A549 (cell line): Measurements from ENCODE around the gene RCAN2. TPM values are rescaled to one million over a fixed set of nuclear protein-coding genes. Genes with fewer than 3 reads are reported as not detected.

Experiments
- ATAC-seq, 2 experiments: fragments of 200-7000 bp in 1 of 2; fragments of >200 bp in 1 of 2; cut with Nextera tagmentation in 1 of 2; cut with Tn5 transposase in 1 of 2; 3 replicates each; pipeline versions ENCODE4 v1.8.0 to v1.9.1; 2018 to 2020; ENCODE audit warnings: mild to moderate bottlenecking in 1 of 2, moderate library complexity in 1 of 2
- CTCF ChIA-PET: fragments of 300-600 bp; sonication (Branson Sonifier 250); formaldehyde crosslinking; extraction: SDS; loops from one replicate; lab custom pipeline; 2021; ENCODE audit warnings: antibody characterized with exemption, inconsistent platforms; lab: Yijun Ruan, JAX
- POLR2A ChIA-PET: fragments of 350-600 bp; formaldehyde crosslinking; extraction: SDS; loops from one replicate; lab custom pipeline; 2021; ENCODE audit warnings: antibody characterized with exemption, inconsistent platforms; lab: Yijun Ruan, JAX
- DNase-seq, 2 experiments: peaks; one replicate each; pipeline versions ENCODE4 v3.0.0 to v3.0.0-alpha.2; 2011 to 2016; ENCODE audit warnings: low read depth in 1 of 2, low spot score in 1 of 2
- FAIRE-seq: peaks from 2 replicates; lab custom pipeline; 2011; peaks lifted over from hg19 to GRCh38; lab: Jason Lieb, UNC
- H3K27ac ChIP-seq, 2 experiments: fragments of >200 bp; sonication (Bioruptor Twin); formaldehyde crosslinking; 3 replicates each; pipeline ENCODE4 v1.5.1; 2016 to 2017
- H3K4me1 ChIP-seq: fragments of >200 bp; sonication (Bioruptor Twin); formaldehyde crosslinking; 3 replicates; pipeline ENCODE4 v1.6.1; 2016
- H3K4me2 ChIP-seq: fragments of >200 bp; sonication (Bioruptor Twin); formaldehyde crosslinking; 3 replicates; pipeline ENCODE4 v1.6.1; 2016
- H3K4me3 ChIP-seq: fragments of >200 bp; sonication (Bioruptor Twin); formaldehyde crosslinking; 3 replicates; pipeline ENCODE4 v1.5.1; 2016
- H3K9me3 ChIP-seq: fragments of >200 bp; sonication (Bioruptor Twin); formaldehyde crosslinking; 3 replicates; pipeline ENCODE4 v1.6.1; 2016
- ATOH8 ChIP-seq: fragments of 250-450 bp; sonication (Bioruptor Pico); IDR thresholded peaks from 2 replicates; pipeline ENCODE4 v1.5.0; 2020; ENCODE audit warnings: low read depth, mild to moderate bottlenecking, moderate library complexity
- CBX2 ChIP-seq: fragments of 200-600 bp; sonication (generic); IDR thresholded peaks from 2 replicates; pipeline ENCODE4 v1.6.1; 2016; ENCODE audit warnings: low read depth, mild to moderate bottlenecking, borderline replicate concordance
- CBX8 ChIP-seq: fragments of 200-600 bp; sonication (generic); IDR thresholded peaks from 2 replicates; pipeline ENCODE4 v1.6.1; 2016
- CEBPB ChIP-seq, 2 experiments: fragments of >200 bp in 1 of 2; sonication (Bioruptor Twin) in 1 of 2; formaldehyde crosslinking in 1 of 2; IDR thresholded peaks; 2 replicates each; pipeline ENCODE4 v1.6.1; 2012 to 2016
- CTCF ChIP-seq: fragments of >200 bp; sonication (Bioruptor Twin); formaldehyde crosslinking; IDR thresholded peaks from 3 replicates; pipeline ENCODE4 v1.5.1; 2016
- E2F6 ChIP-seq: IDR thresholded peaks from 2 replicates; pipeline ENCODE4 v1.6.1; 2012; ENCODE audit warnings: low read depth, borderline replicate concordance
- ELK1 ChIP-seq: fragments of 150-350 bp; IDR thresholded peaks from 2 replicates; pipeline ENCODE4 v1.6.1; 2014; ENCODE audit warnings: low read depth, mild to moderate bottlenecking, low read length
- FOSL2 ChIP-seq, 2 experiments: fragments of 450-650 bp in 1 of 2; fragments of >200 bp in 1 of 2; sonication (Bioruptor Twin) in 1 of 2; formaldehyde crosslinking; IDR thresholded peaks; 2 replicates each; pipeline versions ENCODE4 v1.5.0 to v1.6.1; 2016 to 2020; ENCODE audit warnings: mild to moderate bottlenecking in 1 of 2, moderate library complexity in 1 of 2
- HES2 ChIP-seq: fragments of >200 bp; sonication (Bioruptor Twin); formaldehyde crosslinking; IDR thresholded peaks from 2 replicates; pipeline ENCODE4 v1.6.1; 2016
- HOXB13 ChIP-seq: fragments of 250-450 bp; sonication (Bioruptor Pico); IDR thresholded peaks from 2 replicates; pipeline ENCODE4 v1.5.0; 2020; ENCODE audit warnings: low read depth, mild to moderate bottlenecking, moderate library complexity
- JUN ChIP-seq, 2 experiments: fragments of >200 bp; sonication (Bioruptor Twin); formaldehyde crosslinking; IDR thresholded peaks; 2 replicates in 1 of 2; 3 replicates in 1 of 2; pipeline ENCODE4 v1.6.1; 2016 to 2017
- MAZ ChIP-seq: fragments of 150-350 bp; IDR thresholded peaks from 2 replicates; pipeline ENCODE4 v1.6.1; 2014; ENCODE audit warnings: antibody characterized with exemption, low read depth, low read length, borderline replicate concordance
- NPAS2 ChIP-seq: fragments of 250-450 bp; sonication (Bioruptor Pico); IDR thresholded peaks from 2 replicates; pipeline ENCODE4 v1.8.0; 2022; ENCODE audit warnings: mild to moderate bottlenecking, moderate library complexity, borderline replicate concordance
- PHF8 ChIP-seq: fragments of 200-600 bp; sonication (generic); IDR thresholded peaks from 2 replicates; pipeline ENCODE4 v1.6.1; 2016; ENCODE audit warnings: low read depth, mild to moderate bottlenecking, antibody characterized with exemption, moderate library complexity, borderline replicate concordance
- POLR2AphosphoS2 ChIP-seq: conservative IDR thresholded peaks from 2 replicates; pipeline ENCODE4 v1.6.1; 2012; ENCODE audit warnings: low read length, improper control_type of control experiment, inconsistent platforms
- RARB ChIP-seq: fragments of 250-450 bp; sonication (Bioruptor Pico); IDR thresholded peaks from 2 replicates; pipeline ENCODE4 v1.8.0; 2021; ENCODE audit warnings: mild to moderate bottlenecking, moderate library complexity
- RCOR1 ChIP-seq: fragments of 150-350 bp; IDR thresholded peaks from 2 replicates; pipeline ENCODE4 v1.6.1; 2014; ENCODE audit warnings: antibody characterized with exemption, low read length, low read depth
- SREBF2 ChIP-seq: fragments of 450-650 bp; IDR thresholded peaks from 2 replicates; pipeline ENCODE4 v1.6.1; 2014; ENCODE audit warnings: mild to moderate bottlenecking, moderate library complexity
- ZFP36 ChIP-seq: fragments of 450-650 bp; IDR thresholded peaks from 2 replicates; pipeline ENCODE4 v1.6.1; 2014; ENCODE audit warnings: borderline replicate concordance; ENCODE audit not compliant: partially characterized antibody
- WGBS: methylation state at CpG from one replicate; pipeline ENCODE4 v1.1.6; 2017; ENCODE audit errors: missing lambda C conversion rate; 5-methylcytosine and 5-hydroxymethylcytosine counted together
- polyA plus RNA-seq, 4 experiments: library from polyadenylated mRNA; depleted of rRNA in 3 of 4; stranded (reverse); fragments of >200 nt; fragmentation: RNase III in 1 of 4; extraction: RNeasy Plus Mini Kit Qiagen cat#74134 plus additional on column Dnase treatment in 1 of 4; gene quantifications; 2 replicates in 3 of 4; 3 replicates in 1 of 4; pipeline ENCODE4 v1.2.3, GENCODE V29; 2011 to 2017

The RCAN2 gene
- polyA plus RNA-seq, 2 of the 4 experiments (the other 2 are of a cell fraction) = not detected

GRCh38 chr6:46276576-46277142 is 214.6 kb downstream of the RCAN2 start:
- H3K27ac ChIP-seq = no peak overlapping the region
- H3K4me2 ChIP-seq = no peak overlapping the region
- DNase-seq (no peak), ATAC-seq (no peak), FAIRE-seq (no peak)
- H3K4me3 ChIP-seq = no peak overlapping the region
- POLR2A ChIA-PET = no interaction called here
- H3K9me3 ChIP-seq = no peaks in the 10 kb centered on the region
- TF ChIP-seq ELK1 (no peak), JUN (IDR thresholded peaks at IDR 0.05) (no peak), ZFP36 (no peak), HOXB13 (no peak), E2F6 (no peak), FOSL2 (IDR thresholded peaks at IDR 0.05) (no peak), FOSL2 (CRISPR knock-in tag; IDR thresholded peaks at IDR 0.05) (no peak)
- no peaks in the 10 kb centered on the region for H3K4me1 ChIP-seq
- 7% methylated on average over 2 of the region's 2 CpGs for WGBS
- CTCF ChIA-PET = interaction anchor here (1.4 kb wide), 1 partner anchor 15 kb away, joined by 3 read pairs; no protein-coding TSS in a partner anchor

- DNase-seq (no peak), FAIRE-seq (no peak), ATAC-seq (no peak)
- Histone ChIP-seq H3K4me3 (no peak overlapping the region), H3K9me3 (no peaks in the 10 kb centered on the region), H3K4me1 (no peaks in the 10 kb centered on the region), H3K4me2 (no peak overlapping the region), H3K27ac (no peak overlapping the region)
- POLR2A ChIA-PET = no interaction called here
- CTCF ChIA-PET = interaction anchor here (1.0 kb wide), 1 partner anchor 9 kb away, joined by 4 read pairs; no protein-coding TSS in a partner anchor
- no peak for TF ChIP-seq JUN (IDR thresholded peaks at IDR 0.05)
- 0% methylated on average over 1 of the region's 2 CpGs for WGBS
Observed at GRCh38 chr6:46274502-46274901, 216.7 kb downstream of the RCAN2 start.

GRCh38 chr6:46273911-46274310 is 217.3 kb downstream of the RCAN2 start:
- no peak overlapping the region for H3K4me3 ChIP-seq
- H3K4me2 ChIP-seq = no peak overlapping the region
- no peaks in the 10 kb centered on the region for H3K9me3 ChIP-seq
- FAIRE-seq = no peak
- CTCF ChIA-PET = interaction anchor here (1.0 kb wide), 1 partner anchor 8 kb away, joined by 4 read pairs; no protein-coding TSS in a partner anchor
- no peak for ATAC-seq
- no peaks in the 10 kb centered on the region for H3K4me1 ChIP-seq
- POLR2A ChIA-PET = no interaction called here
- no peak for TF ChIP-seq POLR2AphosphoS2
- TF ChIP-seq CBX8 = no peak
- no peak for TF ChIP-seq CEBPB (IDR thresholded peaks at IDR 0.05)
- no peak for TF ChIP-seq MAZ
- no peak for TF ChIP-seq PHF8
- no peak for TF ChIP-seq HES2
- 0% methylated on average over 2 of the region's 2 CpGs for WGBS
- DNase-seq = no peak
- no peak overlapping the region for H3K27ac ChIP-seq

- ATAC-seq (no peak), DNase-seq (no peak), FAIRE-seq (no peak)
- no peaks in the 10 kb centered on the region for H3K9me3 ChIP-seq
- ChIA-PET CTCF (no interaction called here), POLR2A (no interaction called here)
- H3K4me2 ChIP-seq = no peak overlapping the region
- no peak overlapping the region for H3K4me3 ChIP-seq
- WGBS = 6% methylated on average over 3 of the region's 3 CpGs
- TF ChIP-seq FOSL2 (IDR thresholded peaks at IDR 0.05) = no peak
- no peak for TF ChIP-seq FOSL2 (CRISPR knock-in tag; IDR thresholded peaks at IDR 0.05)
- TF ChIP-seq NPAS2 (CRISPR knock-in tag) = no peak
- no peak for TF ChIP-seq ATOH8 (CRISPR knock-in tag)
- no peak for TF ChIP-seq ZFP36
- no peak for TF ChIP-seq RCOR1
- no peak for TF ChIP-seq CBX2
- TF ChIP-seq CTCF = no peak
- TF ChIP-seq SREBF2 = no peak
- TF ChIP-seq RARB = no peak
- TF ChIP-seq JUN (IDR thresholded peaks at IDR 0.05) = no peak
- H3K27ac ChIP-seq = no peak overlapping the region
- no peaks in the 10 kb centered on the region for H3K4me1 ChIP-seq
Observed at GRCh38 chr6:46271728-46272127, 219.5 kb downstream of the RCAN2 start.
